Stimulated activated CD8-positive, alpha-beta memory T cell treated with anti-CD3 and anti-CD28 coated beads, Interleukin-15, amount 100 ng/mL, for 48 hours (primary cell): ENCODE measurements around the gene DIAPH1.
A peak's percentile ranks its signal among the peaks of the same experiment; 100 is the strongest.

Experiments
- DNase-seq, 2 donors: peaks; one replicate each; pipeline ENCODE4 v3.0.0-alpha.2; 2020; ENCODE audit warnings: low read depth in 2 of 2

Gene DIAPH1

DNA sequence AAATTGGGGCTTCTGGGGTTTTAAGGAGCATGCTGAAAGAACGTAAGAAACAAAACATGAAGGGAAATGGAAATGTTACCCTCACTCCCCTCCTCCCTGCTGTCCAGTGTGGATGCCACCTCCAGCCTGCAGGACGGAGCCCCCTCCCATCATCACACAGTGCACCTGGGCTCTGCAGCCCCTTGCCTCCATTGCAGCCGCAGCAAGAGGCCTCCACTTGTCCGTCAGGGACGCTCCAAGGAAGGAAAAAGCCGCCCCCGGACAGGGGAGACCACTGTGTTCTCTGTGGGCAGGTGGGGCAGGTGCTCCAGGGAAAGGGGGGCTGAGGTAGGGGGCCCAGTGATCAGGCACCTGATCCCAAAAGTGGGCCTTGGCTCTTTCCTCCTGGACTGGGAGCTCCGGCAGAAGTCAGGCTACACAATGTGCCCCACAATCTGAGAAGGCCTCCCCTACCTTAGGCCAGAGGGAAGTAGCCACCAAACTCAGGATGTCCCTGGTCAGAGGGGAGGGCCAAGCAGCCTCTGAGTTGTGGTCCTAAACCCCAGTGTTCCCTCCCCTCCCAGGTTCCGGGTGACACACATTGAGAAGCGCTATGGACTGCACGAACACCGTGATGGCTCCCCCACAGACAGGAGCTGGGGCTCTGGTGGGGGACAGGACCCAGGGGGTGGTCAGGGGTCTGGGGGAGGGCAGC, 20.7 kb upstream of the DIAPH1 start:
- no peak for DNase-seq

DNA sequence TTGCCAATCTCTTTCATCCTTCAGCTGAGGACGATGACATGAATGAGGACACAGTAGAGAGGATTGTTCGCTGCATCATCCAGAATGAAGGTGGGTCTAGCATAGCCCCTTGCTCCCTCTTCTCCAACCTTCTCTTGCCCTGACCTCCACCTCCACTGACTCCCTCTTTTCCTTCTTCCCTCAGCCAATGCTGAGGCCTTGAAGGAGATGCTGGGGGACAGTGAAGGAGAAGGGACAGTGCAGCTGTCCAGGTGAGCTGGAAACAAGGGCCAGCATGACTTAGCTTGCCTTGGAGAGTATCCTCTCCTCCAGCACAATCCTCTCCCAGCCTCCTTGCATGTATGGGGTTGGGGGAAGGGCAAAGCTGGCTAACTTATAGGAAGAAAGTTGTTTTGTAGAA, 20.0 kb upstream of the DIAPH1 start:
- no peak for DNase-seq

DNA sequence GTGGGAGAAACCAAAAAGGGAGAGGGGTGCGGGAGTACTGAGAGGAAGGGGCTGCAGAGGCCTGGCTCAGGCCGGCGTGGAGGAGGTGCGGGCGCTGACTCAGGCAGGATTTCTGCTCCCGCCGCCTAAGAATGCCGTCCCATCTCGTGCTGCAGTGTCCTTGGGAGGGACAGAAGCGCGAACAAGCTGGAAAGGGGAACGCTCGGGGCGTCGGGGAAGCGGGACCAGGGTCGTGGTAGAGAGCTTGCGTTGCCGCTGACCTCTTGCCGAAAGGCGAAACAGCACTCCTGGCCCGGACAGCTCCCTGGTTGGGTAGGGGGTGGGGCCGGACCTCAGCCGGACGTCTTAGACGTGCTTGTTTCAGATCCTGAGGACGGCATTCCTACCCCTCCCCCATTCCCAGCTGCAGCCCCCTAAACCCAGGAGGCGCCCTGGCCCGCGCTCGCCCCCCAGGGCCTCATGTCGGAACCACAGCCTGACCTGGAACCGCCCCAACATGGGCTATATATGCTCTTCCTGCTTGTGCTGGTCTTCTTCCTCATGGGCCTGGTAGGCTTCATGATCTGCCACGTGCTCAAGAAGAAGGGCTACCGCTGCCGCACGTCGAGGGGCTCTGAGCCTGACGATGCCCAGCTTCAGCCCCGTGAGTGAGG, 19.1 kb upstream of the DIAPH1 start:
- DNase-seq: peak; percentile 52 to 59

DNA sequence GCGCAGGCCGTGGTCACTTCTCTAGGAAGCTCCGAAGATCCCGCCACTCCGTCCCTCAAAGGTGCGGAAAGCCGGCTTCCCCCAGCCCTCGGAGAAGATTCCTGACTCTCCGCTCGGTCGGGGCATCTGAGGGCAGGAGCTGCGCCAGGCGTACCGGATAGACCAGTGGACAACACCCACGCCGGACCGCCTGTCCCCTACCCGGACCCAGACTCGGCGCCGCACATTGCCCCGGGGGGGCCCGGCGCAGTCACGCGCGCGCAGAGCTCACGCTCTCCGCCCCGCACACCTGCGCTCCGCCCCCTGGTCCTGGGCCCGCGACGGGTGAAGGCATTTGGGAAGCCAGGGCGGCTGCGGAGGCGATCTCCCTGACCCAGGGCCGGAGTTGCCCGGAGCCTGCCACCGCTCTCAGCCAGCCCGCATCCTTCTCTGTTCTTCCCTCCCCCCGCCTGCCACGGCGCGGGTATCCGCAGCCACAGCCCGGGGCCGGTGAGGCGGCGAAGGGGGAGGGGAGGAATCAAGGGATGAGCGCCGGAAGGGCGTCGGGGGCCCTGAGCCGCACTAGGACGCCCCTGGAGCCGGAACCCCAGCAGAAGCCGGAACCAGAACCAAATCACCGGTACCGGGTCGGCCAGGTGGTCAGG, 18.4 kb upstream of the DIAPH1 start:
- peak; percentile 30 to 39 for DNase-seq

DNA sequence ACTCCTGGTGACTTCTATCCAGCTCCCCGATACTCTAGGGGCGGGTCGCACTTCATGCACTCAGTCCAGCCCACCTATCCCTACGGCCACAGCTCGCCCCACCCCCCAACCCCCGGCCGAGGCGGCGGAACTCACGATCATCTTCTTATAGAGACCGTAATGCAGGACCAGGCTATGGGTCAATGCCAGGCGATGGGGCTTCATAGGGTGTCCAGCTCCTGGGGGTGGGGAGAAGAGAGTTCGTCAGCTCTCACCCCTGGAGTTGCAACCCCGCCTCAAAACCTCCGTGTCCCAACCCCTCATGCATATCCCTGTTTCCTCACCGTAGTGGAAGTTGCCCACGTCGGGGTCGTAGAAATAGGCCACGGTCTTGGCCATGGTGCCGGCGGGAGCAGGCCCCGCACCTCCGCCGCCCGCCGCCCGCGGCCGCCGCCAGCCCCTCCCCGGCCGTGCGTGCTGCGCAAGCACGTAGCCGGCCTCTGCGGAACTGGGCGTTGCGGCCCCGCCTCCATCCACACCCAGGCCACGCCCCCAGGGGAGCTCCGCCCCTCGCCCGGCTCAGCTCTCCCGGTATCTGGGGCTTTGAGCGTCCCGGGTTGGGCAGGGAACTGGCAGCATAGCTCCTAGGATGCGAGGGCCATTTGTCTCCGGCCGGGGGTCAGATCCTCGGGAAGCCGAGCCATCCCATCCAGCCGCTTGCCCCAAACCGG, 17.8 kb upstream of the DIAPH1 start, which contains the start of the genes HDAC3 and RELL2:
Gene HDAC3 (minus strand): TSS at position 437 of the 710 bp plus-strand sequence. CDS start 59 bp downstream, at position 378.
Gene RELL2 (plus strand): TSS at position 585 of the 710 bp plus-strand sequence. CDS start 1,229 bp downstream, outside the sequence.
- peak; percentile 87 to 90 for DNase-seq

DNA sequence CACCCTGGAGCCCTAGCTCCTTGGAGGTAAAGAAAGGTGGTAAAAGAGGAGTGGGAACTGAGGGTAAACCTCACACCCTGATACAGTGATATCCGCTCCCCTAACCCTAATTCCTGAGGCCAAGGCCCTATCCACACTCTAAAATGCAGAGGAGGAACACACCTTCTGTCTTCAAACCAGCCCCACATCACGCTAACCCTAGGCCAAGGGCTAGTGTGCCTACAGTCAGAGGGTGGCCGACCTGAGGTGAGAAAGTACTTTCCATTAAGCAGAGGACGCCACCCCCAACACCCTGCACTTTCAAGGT, 17.3 kb upstream of the DIAPH1 start:
- DNase-seq: no peak

DNA sequence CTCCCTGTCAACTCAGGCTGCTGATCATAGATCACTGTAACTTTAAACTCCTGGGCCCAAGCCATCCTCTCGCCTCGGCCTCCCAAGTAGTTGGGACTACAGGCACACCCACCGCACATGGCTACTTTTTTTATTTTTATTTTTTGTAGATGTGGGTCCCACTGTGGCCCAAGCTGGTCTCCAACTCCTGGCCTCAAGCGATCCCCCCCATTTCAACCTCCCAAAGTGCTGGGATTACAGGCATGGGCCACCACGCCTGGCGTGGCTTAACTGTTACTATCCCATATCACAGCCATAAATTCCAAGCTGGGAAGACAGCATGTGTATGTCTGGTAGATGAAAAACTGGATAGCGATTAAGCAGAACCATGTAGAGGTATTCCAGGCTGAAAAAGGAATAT, 16.8 kb upstream of the DIAPH1 start:
- DNase-seq: no peak

DNA sequence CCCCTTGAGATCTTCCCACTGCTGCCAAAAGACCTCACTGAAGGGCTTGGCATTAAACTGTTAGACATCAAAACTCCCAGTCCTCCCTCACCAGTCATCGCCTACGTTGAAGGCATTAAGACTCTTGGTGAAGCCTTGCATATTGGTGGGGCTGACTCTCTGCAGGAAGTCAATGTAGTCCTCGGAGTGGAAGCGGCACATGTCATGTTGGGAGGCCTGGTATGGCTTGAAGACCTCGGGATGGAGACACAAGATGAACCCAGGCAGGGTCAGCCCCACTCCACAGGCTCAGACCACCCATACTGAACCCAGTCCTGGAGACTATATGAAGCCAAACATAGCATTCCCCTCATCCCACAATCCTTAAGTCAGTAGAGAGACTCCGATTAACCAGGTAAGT, 15.9 kb upstream of the DIAPH1 start:
- no peak for DNase-seq

DNA sequence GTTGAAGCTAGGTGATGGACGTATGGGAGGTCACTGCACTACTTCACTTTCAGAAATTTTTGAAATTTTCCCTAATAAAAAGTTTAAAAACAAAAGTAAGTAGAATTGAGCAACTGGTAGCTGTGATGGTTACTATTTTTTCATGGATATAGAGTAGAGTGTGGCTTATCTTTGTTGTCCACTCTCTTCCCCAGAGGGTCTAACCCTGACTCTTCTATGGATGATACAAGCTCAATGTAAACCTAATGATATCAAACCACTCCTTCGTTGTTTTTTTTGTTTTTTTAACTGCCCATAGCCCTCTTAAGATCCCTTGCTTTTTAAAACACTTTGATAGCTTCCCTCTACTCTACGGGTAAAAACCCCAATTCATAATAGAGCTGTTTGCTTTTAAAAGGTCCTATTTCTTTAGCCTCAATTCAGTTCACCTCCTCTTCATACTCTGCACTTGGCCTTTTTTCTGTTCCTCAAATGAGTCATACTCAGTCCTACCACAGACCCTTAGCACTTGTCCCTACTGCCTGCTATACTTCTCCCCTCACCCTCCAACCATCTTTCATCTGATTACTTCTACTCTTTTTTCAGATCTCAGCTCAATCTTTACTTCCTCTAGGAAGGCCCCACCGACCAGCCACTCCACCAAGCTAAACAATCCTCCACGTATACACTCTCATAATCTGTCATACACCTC, 15.2 kb upstream of the DIAPH1 start:
- no peak for DNase-seq

DNA sequence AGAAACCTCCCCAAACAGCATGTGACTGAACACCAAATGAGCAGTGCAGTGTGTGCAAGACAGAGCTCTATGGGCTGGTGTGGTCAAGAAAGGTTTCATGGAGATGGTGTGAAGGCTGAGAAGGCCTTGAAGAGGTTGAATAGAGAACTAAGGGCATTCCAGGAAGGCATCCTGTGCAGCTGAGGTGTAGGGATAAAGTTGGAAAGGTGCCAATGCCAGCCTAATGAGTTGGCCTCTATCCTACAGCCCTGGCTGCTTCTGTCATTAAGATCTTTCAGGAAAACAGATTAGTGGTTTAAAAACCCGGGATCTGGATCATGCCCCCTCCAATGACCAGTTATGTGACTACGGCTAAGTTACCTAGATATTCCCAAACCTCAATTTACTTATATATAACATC, 13.8 kb upstream of the DIAPH1 start:
- DNase-seq: no peak

DNA sequence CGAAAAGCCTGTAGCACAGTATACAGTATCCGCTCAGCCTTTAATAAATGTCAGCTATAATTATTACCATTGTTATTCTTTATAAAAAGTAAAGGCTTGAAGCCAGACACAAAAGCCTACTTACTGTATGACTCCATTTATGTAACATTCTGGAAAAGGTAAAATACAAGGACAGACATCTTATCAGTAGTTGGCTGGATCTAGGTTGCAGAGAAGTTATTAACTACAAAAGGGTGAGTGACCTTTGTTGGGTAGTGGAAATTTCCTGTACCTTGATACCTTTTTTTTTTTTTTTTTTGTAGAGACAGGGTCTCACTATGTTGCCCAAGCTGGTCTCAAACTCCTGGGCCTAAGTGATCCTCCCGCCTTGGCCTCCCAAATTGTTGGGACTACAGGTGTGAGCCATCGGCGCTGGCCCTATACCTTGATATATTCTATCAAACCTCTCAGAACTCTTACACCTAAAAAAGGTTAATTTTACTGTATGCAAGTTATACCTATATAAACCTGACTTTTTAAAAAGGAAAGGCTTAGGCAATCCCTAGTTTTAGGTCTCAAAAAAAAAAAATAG, 11.9 kb upstream of the DIAPH1 start:
- no peak for DNase-seq

DNA sequence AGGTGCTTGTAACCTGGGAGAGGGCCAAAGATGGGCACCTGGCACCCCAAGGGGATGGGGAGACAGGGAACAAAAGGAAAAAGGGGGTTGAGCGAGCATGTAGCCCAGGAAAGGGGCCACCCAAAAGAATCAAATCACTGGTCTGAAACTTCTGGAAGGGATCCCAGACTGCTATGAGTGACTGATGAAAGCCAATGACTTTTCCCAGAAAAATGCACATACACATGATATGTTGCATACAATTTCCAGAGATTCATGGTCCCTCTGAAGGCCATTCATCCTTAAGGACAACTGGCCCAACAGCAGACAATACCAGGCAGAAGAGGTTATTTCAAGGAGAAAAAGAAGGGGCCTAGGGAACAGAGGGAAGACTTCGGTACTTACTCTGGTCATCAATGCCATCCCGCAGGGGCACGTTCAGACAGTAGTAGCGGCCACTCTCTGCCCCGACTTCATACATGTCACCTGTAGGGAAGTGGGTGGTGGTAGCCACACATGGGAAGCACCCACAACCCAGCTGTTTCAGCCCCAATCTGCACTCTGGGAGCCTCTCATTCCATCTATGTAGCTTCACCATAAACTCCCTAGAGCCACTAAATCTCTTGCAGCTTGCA, 9.5 kb upstream of the DIAPH1 start:
- DNase-seq: no peak

DNA sequence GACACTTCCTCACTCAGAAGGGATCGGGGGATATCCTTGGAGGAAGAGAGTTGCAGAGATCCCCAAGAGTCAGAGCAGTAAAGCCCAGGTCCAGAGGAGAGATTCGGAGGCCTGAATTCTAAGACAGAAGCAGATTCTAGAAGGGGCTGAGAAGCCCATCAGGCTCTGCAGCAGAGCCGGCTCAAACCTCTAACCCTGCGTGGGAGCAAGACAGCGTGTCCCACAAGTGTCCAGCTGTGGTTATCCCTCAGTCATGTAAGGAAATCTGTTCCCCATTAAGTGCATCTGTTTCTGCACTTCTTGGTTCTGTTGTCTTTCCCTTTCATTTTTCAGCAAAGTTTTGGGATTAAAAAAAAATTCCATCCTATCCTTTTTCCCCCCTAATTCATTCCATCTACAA, 4.8 kb upstream of the DIAPH1 start:
- DNase-seq: no peak

DNA sequence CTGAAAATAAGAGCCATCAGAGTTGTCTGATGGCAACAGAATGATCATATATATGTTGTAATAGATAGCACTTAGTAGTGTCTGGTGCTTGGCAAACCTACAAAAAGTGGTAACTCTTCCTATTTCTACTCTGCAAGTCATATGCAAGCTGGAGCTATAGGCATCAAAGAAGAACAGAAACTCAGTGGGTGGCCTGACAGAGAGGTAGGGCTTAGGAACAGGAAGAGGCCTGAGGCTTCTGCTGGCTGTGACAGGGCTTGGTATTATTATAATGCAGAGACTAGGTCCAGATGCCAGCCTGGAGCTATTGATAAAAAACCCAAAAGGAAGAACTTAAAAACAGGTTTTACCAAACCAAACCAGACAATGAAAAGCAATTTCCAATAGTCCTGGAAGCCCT, 4.4 kb upstream of the DIAPH1 start:
- no peak for DNase-seq

DNA sequence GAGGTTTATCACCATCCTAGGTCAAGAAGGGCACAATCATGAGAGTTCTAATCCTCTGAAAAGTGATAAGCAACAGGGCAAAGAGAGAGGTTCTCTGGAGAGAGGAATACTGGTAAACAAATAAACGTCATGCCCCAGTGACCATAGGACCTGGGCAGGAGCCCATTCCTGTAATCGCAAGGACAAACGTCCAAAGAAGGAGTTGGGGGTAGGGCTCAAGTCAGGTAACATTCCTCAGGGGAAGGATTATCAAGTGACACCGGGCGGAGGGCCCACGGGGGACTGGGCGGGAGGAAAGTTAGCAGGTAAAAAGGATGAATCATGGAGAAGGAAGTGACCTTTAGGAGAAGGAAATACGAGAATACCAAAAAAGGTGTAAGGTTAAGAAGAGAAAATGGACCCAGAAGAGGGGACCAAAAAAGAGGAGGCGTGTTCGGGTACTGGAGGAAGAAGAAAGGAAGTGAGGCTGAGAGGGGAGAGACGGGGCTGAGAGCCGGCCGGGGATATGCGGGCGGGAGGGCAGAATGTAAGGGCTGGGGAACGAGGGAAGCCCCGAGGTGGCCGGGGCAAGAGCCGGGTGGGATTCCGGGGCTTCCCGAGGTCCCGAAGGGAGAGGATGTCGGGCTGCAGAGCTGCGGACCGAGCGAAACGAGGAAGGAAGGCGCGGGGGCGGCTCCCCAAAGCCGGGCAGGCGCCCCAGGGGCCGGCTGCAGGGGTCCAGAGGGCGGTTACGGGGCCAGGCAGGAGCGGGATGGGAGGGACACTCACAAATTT, 583 bp downstream of the DIAPH1 start:
- DNase-seq: peak in 1 of 2 donors; percentile 46

DNA sequence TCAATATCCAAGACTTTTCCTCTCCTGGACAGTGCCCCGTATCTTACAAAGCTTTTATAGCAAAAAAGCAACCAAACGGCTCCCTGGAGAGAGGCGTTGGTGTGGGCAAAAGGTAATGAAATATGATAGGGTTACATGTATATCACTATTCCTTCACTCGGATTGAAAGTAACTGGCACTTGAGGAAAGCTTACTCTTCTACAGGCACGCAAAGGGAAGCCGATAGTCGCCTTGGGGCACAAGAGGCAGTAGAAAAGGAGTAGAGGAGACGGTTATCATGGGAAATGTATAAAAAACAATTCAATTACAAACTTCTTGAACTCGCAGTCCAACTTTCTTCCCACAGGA, 1.1 kb downstream of the DIAPH1 start:
- DNase-seq: no peak

DNA sequence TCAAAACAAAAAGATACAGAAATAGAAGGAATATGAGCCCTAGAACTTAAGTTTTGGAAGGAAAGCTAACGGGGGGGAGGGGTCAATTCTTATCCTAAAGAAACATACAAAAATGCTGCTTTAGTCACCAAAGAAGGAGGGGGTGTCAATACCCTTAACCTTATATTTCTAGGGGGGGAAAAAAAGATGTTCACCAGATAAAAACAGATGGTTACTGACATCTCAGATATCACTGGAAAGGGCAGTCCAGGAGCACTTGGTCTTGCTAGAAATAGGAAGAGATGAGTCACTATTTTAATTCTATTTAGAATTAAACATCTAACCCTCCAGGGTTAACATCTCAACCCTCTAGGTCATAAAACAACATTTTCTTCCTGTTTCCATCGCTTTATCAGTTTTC, 1.7 kb downstream of the DIAPH1 start:
- no peak for DNase-seq

DNA sequence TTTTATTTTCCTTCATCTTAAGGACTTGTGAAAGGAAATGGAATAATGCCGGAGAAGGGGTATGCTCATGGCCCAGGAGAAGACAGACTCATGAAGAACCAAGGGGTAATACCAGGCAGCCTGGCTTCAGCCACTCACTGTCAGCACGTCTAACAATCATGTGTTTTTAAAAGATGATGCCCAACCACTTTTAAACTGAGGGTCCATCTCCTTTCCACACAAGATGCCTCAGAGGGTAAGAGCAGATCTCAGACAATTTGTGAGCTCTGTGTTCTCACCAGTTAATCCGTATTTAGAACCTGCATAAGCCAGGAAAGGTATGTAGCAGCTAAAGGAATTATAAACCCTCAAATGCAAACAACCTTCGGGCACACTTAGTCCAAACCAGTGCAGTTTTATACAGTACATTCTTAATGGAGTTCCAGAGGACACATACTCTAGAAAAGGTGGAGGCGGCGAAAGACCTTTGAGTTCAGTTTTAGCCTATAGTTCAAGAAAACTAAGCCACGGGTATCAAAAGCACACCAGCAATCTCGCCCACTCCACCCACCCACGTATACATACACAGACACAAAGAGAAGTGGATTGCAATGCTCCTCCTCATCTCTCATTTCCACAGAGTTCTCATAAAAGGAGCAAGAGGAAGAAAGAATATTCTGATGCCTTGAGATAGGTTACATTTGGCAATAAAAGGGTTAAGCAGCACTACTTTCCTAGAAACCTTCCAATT, 2.6 kb downstream of the DIAPH1 start:
- no peak for DNase-seq

DNA sequence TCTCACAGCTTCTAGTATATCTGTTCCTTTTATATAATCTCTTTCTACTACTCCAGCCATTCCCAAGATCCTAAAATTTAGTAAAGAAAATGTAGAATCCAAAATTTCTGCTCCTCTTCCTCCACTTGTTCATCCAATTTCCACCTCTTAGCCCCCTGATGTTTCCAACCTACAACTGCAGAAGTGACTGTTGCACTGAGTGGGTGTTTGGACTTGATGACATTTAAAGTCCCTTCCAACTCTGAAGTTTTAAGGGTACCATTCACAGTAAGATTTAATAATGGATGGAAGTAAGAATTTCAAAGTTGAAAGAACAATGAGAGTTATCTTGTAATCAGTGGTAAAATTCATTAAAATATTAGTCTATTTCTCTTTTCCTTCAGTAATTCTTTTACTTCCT, 5.5 kb downstream of the DIAPH1 start:
- DNase-seq: no peak

DNA sequence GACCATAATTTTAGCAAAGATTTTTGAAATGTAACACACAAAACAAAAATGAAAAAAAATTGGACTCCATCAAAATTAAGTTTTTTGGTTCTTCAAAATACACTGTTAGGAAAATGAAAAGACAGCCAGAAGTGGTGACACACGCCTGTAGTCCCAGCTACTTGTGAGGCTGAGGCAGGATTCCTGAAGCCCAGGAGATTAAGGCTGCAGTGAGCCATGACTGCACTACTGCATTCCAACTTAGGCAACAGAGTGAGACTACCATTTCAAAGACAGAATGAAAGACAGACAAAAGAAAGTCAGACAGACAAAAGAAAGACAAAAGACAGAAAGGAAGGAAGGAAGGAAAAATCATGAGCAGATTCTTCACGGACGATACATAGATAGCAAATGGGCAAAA, 7.5 kb downstream of the DIAPH1 start:
- DNase-seq: no peak
